ENCODE data around the gene DUSP7.

Gene DUSP7

DNA sequence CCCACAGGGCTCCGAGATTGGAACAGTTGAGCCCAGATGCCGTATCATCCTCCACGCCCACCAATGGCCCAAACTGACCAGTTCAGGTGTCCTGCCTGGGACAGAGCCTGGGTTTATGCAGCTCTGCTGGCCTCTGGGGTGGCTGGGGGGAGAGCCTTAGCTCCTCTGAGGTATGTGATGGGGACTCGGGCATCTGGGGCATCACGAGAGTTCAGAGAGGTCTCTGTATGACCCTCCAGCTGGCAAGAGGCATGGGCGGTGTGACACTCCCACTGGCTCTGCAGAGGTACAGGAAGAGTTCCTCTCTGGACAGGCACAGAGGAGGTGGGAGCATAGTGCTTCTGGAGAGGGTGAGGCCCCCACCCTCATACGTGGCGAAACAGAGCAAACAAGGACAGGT lies 26.6 kb upstream of the DUSP7 start (continued):
- TF ChIP-seq, protein P1, sequence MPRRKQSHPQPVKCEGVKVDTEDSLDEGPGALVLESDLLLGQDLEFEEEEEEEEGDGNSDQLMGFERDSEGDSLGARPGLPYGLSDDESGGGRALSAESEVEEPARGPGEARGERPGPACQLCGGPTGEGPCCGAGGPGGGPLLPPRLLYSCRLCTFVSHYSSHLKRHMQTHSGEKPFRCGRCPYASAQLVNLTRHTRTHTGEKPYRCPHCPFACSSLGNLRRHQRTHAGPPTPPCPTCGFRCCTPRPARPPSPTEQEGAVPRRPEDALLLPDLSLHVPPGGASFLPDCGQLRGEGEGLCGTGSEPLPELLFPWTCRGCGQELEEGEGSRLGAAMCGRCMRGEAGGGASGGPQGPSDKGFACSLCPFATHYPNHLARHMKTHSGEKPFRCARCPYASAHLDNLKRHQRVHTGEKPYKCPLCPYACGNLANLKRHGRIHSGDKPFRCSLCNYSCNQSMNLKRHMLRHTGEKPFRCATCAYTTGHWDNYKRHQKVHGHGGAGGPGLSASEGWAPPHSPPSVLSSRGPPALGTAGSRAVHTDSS (tag by site-specific recombination; IDR thresholded peaks at IDR 0.05), result no peak
- no peak for TF ChIP-seq ZNF37A (tag by site-specific recombination; IDR thresholded peaks at IDR 0.05)
- TF ChIP-seq, protein P2, sequence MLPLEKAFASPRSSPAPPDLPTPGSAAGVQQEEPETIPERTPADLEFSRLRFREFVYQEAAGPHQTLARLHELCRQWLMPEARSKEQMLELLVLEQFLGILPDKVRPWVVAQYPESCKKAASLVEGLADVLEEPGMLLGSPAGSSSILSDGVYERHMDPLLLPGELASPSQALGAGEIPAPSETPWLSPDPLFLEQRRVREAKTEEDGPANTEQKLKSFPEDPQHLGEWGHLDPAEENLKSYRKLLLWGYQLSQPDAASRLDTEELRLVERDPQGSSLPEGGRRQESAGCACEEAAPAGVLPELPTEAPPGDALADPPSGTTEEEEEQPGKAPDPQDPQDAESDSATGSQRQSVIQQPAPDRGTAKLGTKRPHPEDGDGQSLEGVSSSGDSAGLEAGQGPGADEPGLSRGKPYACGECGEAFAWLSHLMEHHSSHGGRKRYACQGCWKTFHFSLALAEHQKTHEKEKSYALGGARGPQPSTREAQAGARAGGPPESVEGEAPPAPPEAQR (tag by site-specific recombination; IDR thresholded peaks at IDR 0.05), result no peak
- TF ChIP-seq KLF7 (tag by site-specific recombination; IDR thresholded peaks at IDR 0.05; ENCODE audit: borderline replicate concordance), result no peak
- TF ChIP-seq ZNF791 (tag by site-specific recombination; IDR thresholded peaks at IDR 0.05), result no peak
- TF ChIP-seq ZNF341 (tag by site-specific recombination; IDR thresholded peaks at IDR 0.05; ENCODE audit: low read depth), result no peak
- no peak for TF ChIP-seq ZNF658 (tag by site-specific recombination; IDR thresholded peaks at IDR 0.05)

DNA sequence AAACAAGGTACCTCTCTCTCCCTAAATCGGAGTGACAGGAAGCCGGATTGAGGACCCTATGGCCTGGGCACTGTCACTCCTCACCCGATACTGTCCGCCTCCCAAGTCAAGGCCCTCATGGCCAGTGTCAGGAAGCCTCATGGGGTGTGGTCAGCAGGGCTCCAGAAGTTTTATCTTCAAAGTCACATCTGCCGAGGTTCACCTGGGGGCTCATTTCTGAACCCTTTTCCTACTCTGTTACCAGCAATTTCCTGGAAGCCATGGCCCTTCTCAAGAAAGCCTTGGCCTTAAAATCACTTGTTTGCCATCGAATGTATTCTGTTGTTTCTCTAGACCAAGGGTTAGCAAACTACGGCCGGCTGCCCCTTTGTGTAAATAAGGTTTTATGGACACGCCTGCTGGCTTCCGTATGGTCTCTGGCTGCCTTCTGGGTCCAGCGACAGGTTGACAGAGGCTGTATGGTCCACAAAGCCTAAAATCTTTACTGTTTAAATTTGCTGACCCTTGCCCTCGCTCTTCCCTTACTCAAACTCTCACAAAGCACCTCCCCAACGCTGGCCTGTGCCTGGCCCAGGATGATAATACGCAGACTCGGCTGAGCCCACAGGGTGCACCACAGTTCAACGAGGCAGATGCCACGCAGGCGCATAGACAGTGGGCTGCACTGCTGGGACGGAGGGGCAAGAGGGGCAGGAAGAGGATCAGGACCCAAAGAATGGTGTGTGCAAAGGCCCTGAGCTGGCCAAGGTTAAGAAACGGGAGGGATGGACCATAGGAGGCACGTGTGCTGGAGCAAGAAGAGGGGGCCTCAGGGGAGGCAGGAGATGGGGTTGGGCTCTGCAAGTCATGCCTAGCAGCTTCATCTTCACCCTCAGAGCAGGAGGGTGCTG lies 24.7 kb upstream of the DUSP7 start:
- POLR2A ChIA-PET, result no interaction called here
- CTCF ChIA-PET, result no interaction called here

DNA sequence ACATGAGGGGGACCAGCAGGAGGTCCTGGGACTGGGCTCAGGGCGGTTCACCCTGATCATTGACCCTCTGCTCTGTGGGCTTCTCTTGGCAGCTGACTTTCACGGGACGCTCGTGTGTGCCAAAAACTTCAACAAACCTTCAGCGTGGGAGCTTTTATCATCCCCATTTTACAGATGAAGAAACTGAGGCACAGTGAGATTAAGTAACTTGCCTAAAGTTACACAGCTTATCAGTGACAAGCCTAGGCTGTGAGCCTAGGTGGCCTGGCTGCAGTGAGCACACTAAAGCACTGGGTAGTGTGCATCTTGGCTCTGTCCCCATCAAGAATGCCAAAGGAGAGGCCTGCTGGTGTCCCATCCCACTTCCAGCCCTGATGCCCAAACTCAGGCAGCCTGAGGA lies 23.6 kb upstream of the DUSP7 start:
- Histone ChIP-seq H3K4me3 (ENCODE audit: low read depth, low read length) (no peak overlapping the region), H3K9me3 (ENCODE audit: control insufficient read depth, insufficient read depth, low read depth, low read length) (no peaks in the 10 kb centered on the region), H3K27ac (ENCODE audit: extremely low read depth, low read depth, low read length) (no peak overlapping the region), H3K36me3 (ENCODE audit: control insufficient read depth in 2 of 2, insufficient read depth in 1 of 2, low read length in 2 of 2) (peaks cover 0 to 19% of the 10 kb centered on the region in 2 experiments; a peak in 1 of 3 replicates), H3K4me1 (ENCODE audit: control insufficient read depth, insufficient read depth, low read length) (no peaks in the 10 kb centered on the region)
- TF ChIP-seq ZNF768 (tag by site-specific recombination; IDR thresholded peaks at IDR 0.05), result no peak
- TF ChIP-seq ZNF701 (tag by site-specific recombination; IDR thresholded peaks at IDR 0.05), result no peak
- TF ChIP-seq, protein P3, sequence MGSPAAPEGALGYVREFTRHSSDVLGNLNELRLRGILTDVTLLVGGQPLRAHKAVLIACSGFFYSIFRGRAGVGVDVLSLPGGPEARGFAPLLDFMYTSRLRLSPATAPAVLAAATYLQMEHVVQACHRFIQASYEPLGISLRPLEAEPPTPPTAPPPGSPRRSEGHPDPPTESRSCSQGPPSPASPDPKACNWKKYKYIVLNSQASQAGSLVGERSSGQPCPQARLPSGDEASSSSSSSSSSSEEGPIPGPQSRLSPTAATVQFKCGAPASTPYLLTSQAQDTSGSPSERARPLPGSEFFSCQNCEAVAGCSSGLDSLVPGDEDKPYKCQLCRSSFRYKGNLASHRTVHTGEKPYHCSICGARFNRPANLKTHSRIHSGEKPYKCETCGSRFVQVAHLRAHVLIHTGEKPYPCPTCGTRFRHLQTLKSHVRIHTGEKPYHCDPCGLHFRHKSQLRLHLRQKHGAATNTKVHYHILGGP (tag by site-specific recombination; IDR thresholded peaks at IDR 0.05), result no peak
- no peak for TF ChIP-seq ZNF585B (tag by site-specific recombination; IDR thresholded peaks at IDR 0.05)
- TF ChIP-seq GLI4 (tag by site-specific recombination; IDR thresholded peaks at IDR 0.05), result no peak
- no peak for TF ChIP-seq ZNF202 (tag by site-specific recombination; IDR thresholded peaks at IDR 0.05; ENCODE audit: borderline replicate concordance)
- TF ChIP-seq ZNF621 (tag by site-specific recombination; IDR thresholded peaks at IDR 0.05), result no peak
- no peak for TF ChIP-seq GLIS2 (tag by site-specific recombination; IDR thresholded peaks at IDR 0.05)
- ChIA-PET POLR2A (no interaction called here), CTCF (no interaction called here)

More for the DNA sequence above, 24.7 kb upstream of the DUSP7 start:
- Histone ChIP-seq H3K36me3 (ENCODE audit: control insufficient read depth in 2 of 2, insufficient read depth in 1 of 2, low read length in 2 of 2) (peaks cover 0 to 9% of the 10 kb centered on the region in 2 experiments; a peak in 1 of 3 replicates), H3K27ac (ENCODE audit: extremely low read depth, low read depth, low read length) (no peak overlapping the region), H3K9me3 (ENCODE audit: control insufficient read depth, insufficient read depth, low read depth, low read length) (no peaks in the 10 kb centered on the region), H3K4me1 (ENCODE audit: control insufficient read depth, insufficient read depth, low read length) (no peaks in the 10 kb centered on the region), H3K4me3 (ENCODE audit: low read depth, low read length) (no peak overlapping the region)
- TF ChIP-seq, protein P4, sequence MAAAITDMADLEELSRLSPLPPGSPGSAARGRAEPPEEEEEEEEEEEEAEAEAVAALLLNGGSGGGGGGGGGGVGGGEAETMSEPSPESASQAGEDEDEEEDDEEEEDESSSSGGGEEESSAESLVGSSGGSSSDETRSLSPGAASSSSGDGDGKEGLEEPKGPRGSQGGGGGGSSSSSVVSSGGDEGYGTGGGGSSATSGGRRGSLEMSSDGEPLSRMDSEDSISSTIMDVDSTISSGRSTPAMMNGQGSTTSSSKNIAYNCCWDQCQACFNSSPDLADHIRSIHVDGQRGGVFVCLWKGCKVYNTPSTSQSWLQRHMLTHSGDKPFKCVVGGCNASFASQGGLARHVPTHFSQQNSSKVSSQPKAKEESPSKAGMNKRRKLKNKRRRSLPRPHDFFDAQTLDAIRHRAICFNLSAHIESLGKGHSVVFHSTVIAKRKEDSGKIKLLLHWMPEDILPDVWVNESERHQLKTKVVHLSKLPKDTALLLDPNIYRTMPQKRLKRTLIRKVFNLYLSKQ (tag by site-specific recombination; IDR thresholded peaks at IDR 0.05; ENCODE audit: borderline replicate concordance), result no peak
- TF ChIP-seq ZNF521 (tag by site-specific recombination; IDR thresholded peaks at IDR 0.05) (no peak), ZNF112 (tag by site-specific recombination; IDR thresholded peaks at IDR 0.05) (no peak), SCRT2 (tag by site-specific recombination; IDR thresholded peaks at IDR 0.05) (0 out of 2 replicates have a peak, but pooled peaks have one; percentile 40), ZBTB7A (tag by site-specific recombination; IDR thresholded peaks at IDR 0.05; ENCODE audit: low read depth) (no peak), ZNF132 (tag by site-specific recombination; IDR thresholded peaks at IDR 0.05; ENCODE audit: borderline replicate concordance) (no peak), ZNF133 (tag by site-specific recombination; IDR thresholded peaks at IDR 0.05) (no peak), ZNF10 (tag by site-specific recombination; IDR thresholded peaks at IDR 0.05) (no peak), ZSCAN23 (tag by site-specific recombination; IDR thresholded peaks at IDR 0.05) (no peak), ZNF837 (tag by site-specific recombination; IDR thresholded peaks at IDR 0.05) (no peak), ZNF623 (tag by site-specific recombination; IDR thresholded peaks at IDR 0.05) (peak; percentile 62), ZNF146 (tag by site-specific recombination; IDR thresholded peaks at IDR 0.05) (no peak), ZNF274 (IDR thresholded peaks at IDR 0.05; ENCODE audit: low read length) (no peak), ZNF274 (tag by site-specific recombination; IDR thresholded peaks at IDR 0.05; ENCODE audit: borderline replicate concordance) (no peak)
- TF ChIP-seq, protein P5, sequence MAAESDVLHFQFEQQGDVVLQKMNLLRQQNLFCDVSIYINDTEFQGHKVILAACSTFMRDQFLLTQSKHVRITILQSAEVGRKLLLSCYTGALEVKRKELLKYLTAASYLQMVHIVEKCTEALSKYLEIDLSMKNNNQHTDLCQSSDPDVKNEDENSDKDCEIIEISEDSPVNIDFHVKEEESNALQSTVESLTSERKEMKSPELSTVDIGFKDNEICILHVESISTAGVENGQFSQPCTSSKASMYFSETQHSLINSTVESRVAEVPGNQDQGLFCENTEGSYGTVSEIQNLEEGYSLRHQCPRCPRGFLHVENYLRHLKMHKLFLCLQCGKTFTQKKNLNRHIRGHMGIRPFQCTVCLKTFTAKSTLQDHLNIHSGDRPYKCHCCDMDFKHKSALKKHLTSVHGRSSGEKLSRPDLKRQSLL (tag by site-specific recombination; IDR thresholded peaks at IDR 0.05), result no peak

Measured in HEK293 (cell line).